ENCODE measurements around the gene CXCL1.
A peak's percentile ranks its signal among the peaks of the same experiment; 100 is the strongest.

Gene CXCL1

GRCh38 chr4:73860917-73861316 lies 8.3 kb upstream of the CXCL1 start:
- no peak overlapping the region for H3K27ac Mint-ChIP-seq
- no peak for DNase-seq
- TF ChIP-seq CTCF (IDR thresholded peaks at IDR 0.05) = no peak
- H3K27me3 Mint-ChIP-seq (ENCODE audit: low read depth, poor library complexity) = peaks cover 18% of the 10 kb centered on the region
- no peaks in the 10 kb centered on the region for H3K9me3 Mint-ChIP-seq
- no peak overlapping the region for H3K4me3 Mint-ChIP-seq
- no peaks in the 10 kb centered on the region for H3K4me1 Mint-ChIP-seq
- no peaks in the 10 kb centered on the region for H3K36me3 Mint-ChIP-seq (ENCODE audit: low read depth)

- peaks cover 29% of the 10 kb centered on the region for H3K27me3 Mint-ChIP-seq (ENCODE audit: low read depth, poor library complexity)
- no peak overlapping the region for H3K4me3 Mint-ChIP-seq
- no peaks in the 10 kb centered on the region for H3K9me3 Mint-ChIP-seq
- no peak for TF ChIP-seq CTCF (IDR thresholded peaks at IDR 0.05)
- no peak for DNase-seq
- no peak overlapping the region for H3K27ac Mint-ChIP-seq
- H3K36me3 Mint-ChIP-seq (ENCODE audit: low read depth) = no peaks in the 10 kb centered on the region
- no peaks in the 10 kb centered on the region for H3K4me1 Mint-ChIP-seq
Observed at GRCh38 chr4:73862322-73862721, 6.9 kb upstream of the CXCL1 start.

GRCh38 chr4:73864365-73864764 lies 4.8 kb upstream of the CXCL1 start:
- H3K4me1 Mint-ChIP-seq = peaks cover 9% of the 10 kb centered on the region
- no peaks in the 10 kb centered on the region for H3K9me3 Mint-ChIP-seq
- no peak for DNase-seq
- no peak overlapping the region for H3K27ac Mint-ChIP-seq
- peak; percentile 45 for TF ChIP-seq CTCF (IDR thresholded peaks at IDR 0.05)
- no peaks in the 10 kb centered on the region for H3K36me3 Mint-ChIP-seq (ENCODE audit: low read depth)
- H3K27me3 Mint-ChIP-seq (ENCODE audit: low read depth, poor library complexity) = peaks cover 44% of the 10 kb centered on the region
- no peak overlapping the region for H3K4me3 Mint-ChIP-seq

GRCh38 chr4:73864961-73865360 lies 4.2 kb upstream of the CXCL1 start:
- Mint-ChIP-seq H3K4me1 (peaks cover 9% of the 10 kb centered on the region), H3K27me3 (ENCODE audit: low read depth, poor library complexity) (peaks cover 50% of the 10 kb centered on the region), H3K9me3 (no peaks in the 10 kb centered on the region), H3K27ac (no peak overlapping the region), H3K36me3 (ENCODE audit: low read depth) (no peaks in the 10 kb centered on the region), H3K4me3 (no peak overlapping the region)
- no peak for DNase-seq
- TF ChIP-seq CTCF (IDR thresholded peaks at IDR 0.05) = no peak

GRCh38 chr4:73865431-73866096 lies 3.6 kb upstream of the CXCL1 start:
- H3K4me3 Mint-ChIP-seq = no peak overlapping the region
- no peak for TF ChIP-seq CTCF (IDR thresholded peaks at IDR 0.05)
- peaks cover 9% of the 10 kb centered on the region for H3K4me1 Mint-ChIP-seq
- H3K27ac Mint-ChIP-seq = no peak overlapping the region
- DNase-seq = no peak
- H3K27me3 Mint-ChIP-seq (ENCODE audit: low read depth, poor library complexity) = peaks cover 56% of the 10 kb centered on the region
- H3K36me3 Mint-ChIP-seq (ENCODE audit: low read depth) = no peaks in the 10 kb centered on the region
- H3K9me3 Mint-ChIP-seq = no peaks in the 10 kb centered on the region

GRCh38 chr4:73866246-73866645 lies 2.9 kb upstream of the CXCL1 start:
- no peak for TF ChIP-seq CTCF (IDR thresholded peaks at IDR 0.05)
- no peaks in the 10 kb centered on the region for H3K9me3 Mint-ChIP-seq
- no peak overlapping the region for H3K4me3 Mint-ChIP-seq
- H3K27me3 Mint-ChIP-seq (ENCODE audit: low read depth, poor library complexity) = peaks cover 62% of the 10 kb centered on the region
- no peaks in the 10 kb centered on the region for H3K36me3 Mint-ChIP-seq (ENCODE audit: low read depth)
- no peak for DNase-seq
- peaks cover 9% of the 10 kb centered on the region for H3K4me1 Mint-ChIP-seq
- H3K27ac Mint-ChIP-seq = no peak overlapping the region
